Measurements from ENCODE around the gene TMCO4.
"Not testable (repeated sequence)": the region's sequence is repeated elsewhere in the genome, so short reads cannot be mapped to it uniquely, and the experiment has no call there.

TMCO4 gene

DNA sequence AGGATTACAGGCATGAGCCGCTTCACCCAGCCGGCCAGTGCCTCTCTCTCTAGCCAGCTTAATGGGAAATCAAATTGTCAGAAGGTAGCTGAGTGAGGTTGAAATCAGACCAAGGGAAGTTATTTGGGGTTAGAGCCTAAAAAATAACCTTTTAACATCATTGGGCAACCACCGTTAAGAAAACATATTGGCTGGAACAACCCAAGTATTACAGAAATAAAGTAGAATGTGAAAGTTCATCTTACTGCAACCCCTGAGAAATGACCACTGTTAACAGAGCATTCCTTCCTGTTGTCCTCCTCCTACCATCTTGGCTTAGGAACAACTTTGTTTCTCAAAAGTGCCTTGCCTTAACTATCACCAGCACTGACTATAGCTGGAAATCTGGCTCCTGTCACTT, 18.6 kb upstream of the TMCO4 start:
- TF ChIP-seq, protein P1, sequence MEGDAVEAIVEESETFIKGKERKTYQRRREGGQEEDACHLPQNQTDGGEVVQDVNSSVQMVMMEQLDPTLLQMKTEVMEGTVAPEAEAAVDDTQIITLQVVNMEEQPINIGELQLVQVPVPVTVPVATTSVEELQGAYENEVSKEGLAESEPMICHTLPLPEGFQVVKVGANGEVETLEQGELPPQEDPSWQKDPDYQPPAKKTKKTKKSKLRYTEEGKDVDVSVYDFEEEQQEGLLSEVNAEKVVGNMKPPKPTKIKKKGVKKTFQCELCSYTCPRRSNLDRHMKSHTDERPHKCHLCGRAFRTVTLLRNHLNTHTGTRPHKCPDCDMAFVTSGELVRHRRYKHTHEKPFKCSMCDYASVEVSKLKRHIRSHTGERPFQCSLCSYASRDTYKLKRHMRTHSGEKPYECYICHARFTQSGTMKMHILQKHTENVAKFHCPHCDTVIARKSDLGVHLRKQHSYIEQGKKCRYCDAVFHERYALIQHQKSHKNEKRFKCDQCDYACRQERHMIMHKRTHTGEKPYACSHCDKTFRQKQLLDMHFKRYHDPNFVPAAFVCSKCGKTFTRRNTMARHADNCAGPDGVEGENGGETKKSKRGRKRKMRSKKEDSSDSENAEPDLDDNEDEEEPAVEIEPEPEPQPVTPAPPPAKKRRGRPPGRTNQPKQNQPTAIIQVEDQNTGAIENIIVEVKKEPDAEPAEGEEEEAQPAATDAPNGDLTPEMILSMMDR (IDR thresholded peaks at IDR 0.05; ENCODE audit: low read depth, low read length): no peak
- DNase-seq (ENCODE audit: extremely low read depth, low read depth): no peak

DNA sequence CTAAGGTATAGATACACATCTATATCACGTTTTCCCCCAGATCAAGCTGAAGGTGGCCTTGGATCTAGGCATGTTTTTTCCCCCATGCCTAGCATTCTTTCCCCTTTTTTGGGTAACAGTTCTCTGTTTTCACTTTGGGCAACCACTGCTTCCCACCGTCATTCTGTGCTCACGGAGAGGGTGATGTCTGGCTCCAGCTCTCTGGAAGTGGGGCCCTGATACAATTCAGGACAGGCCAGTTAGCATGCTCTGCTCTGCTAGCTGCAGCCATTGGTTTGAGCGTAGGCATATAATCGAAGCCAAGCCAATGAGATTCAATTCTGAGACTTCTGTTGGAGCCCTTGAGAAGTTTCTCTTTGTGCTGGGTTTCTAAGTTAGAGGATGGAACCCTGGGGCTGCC, 17.4 kb upstream of the TMCO4 start:
- TF ChIP-seq, protein P1 (IDR thresholded peaks at IDR 0.05; ENCODE audit: low read depth, low read length): no peak
- no peak for DNase-seq (ENCODE audit: extremely low read depth, low read depth)

DNA sequence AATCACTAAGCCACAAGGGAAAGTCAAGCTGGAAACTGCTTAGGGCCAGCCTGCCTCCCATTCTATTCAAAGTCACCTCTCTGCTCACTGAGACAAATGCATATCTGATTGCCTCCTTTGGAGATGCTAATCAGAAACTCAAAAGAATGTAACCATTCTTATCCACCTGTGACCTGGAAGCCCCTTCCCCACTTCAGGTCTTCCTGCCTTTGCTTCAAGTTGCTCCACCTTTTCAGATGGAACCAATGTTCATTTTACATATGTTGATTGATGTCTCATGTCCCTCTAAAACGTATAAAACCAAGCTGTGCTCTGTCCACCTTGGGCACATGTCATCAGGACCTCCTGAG, 17.0 kb upstream of the TMCO4 start:
- not testable (repeated sequence) for DNase-seq (ENCODE audit: extremely low read depth, low read depth)

DNA sequence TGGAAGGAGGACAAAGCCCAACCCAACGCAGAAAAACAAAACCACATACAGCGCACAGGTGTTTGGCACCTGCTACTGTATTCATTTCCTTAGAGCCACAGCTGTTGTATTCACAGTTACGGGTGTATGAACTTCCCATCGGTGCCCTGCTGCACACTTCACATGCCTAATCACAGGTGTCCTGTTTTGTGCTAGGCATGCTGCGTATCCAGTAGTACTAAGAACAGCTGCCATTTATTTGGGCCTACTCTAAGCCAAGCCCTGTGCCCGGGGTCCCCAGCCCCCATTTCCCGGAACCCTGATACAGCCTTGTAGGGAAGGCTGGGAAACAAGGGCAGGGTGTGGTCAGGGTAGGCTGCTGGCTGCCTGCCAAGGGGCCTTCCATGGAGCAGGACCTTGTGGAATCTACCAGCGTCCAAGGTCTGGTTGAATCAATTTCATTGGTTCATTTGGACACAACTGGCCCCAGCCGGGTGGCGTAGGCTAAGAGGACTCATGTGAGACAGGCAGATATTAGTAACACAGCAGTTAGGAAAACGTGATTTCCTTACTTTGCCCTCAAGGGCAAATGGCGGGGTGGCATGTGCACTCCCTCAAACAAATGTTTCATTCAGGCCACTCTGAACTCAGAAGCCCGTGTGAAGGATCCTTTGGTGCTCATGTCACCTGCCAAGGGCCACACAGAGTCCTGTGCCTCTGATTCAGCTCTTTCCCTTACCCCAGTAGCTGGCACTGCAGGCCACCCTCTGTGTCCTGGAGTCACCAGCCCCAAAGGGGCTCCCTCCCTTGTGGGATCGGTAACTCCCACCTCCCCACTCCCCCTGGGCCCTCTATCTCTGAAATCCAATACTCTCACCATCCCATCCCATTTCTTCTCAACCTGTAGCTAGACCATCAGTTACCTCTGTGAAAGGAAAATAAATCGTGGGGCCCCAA, 16.4 kb upstream of the TMCO4 start:
- DNase-seq (ENCODE audit: extremely low read depth, low read depth): no peak
- TF ChIP-seq, protein P1 (IDR thresholded peaks at IDR 0.05; ENCODE audit: low read depth, low read length): no peak

DNA sequence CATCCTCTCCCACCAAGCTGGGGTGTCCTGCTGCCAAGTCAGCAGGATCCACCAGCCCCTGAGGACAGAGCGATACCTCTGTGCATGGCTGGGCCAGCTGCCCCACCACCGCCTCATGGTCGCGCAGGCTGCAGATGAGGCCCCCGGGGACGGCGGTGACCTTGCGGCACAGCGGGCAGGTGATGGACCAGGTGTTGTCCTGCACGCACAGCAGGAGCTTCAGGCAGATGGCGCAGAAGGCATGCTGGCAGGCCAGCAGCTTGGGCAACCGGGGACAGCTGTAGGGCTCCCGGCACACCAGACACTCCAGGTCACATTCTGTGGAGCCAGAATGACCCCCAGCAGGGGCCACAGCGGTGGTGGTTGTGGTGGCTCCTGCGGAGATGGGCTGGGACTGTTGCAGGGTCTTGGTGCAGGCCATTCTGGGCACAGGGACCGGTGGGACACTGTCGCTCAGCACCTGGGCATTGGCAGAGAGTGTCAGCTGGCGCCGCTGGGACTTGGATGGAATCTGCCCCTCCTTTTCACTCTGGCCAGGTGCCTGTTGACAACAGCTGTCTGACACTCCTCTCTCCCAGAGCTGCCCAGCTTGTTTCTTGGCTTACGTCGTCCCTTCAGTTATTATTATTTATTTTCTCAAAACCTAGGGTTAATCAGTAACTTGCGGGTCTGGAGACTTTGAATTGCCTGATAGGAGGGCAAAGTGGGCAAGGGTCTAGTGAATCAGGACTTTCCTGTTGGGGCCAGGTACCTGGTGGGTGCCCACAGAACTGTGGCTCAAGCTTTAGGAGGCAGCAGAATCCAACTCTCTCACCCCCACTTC, 15.2 kb upstream of the TMCO4 start, which contains the start of gene RNF186:
RNF186 (minus strand) TSS at position 603 of the 823 bp plus-strand sequence; CDS start at position 421, 182 bp downstream.
- TF ChIP-seq, protein P1 (IDR thresholded peaks at IDR 0.05; ENCODE audit: low read depth, low read length): no peak
- no peak for DNase-seq (ENCODE audit: extremely low read depth, low read depth)

DNA sequence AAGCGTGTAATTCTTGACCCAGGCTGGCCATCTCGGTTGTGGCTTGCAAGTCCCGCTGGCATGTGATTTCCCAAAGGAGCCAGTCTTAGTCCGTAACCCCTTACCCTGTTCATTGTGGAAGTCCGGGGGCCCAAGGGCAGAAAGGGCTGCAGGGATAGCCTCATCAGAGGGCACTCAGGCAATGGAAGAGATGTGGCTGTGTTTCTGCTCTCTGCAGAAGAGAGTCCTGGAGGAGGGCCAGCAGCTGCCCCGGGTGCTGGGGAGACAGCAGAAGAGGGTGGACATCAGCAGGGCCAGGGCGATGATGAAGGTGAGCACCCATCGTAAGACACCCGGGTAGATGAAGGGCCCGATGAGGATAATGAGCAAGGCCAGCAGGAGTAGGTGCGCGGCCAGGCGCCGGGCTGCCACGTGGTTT, 14.5 kb upstream of the TMCO4 start:
- TF ChIP-seq, protein P1 (IDR thresholded peaks at IDR 0.05; ENCODE audit: low read depth, low read length): no peak
- no peak for DNase-seq (ENCODE audit: extremely low read depth, low read depth)

DNA sequence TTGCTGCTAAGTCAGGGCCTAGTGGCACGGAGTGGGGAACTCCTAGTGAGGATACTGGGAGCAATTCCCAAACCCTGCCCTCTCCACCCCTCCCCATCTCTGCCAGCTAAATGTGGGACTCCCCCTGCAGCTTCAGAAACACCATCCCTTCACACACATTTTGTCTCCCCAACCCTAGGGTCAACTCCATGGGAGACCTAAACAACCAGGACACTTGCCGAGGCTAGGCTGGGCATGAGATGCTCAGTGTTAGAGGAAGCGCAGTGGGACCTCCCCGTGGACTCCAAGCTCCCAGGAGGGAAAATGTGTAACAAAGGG, 13.9 kb upstream of the TMCO4 start:
- TF ChIP-seq, protein P1 (IDR thresholded peaks at IDR 0.05; ENCODE audit: low read depth, low read length): no peak
- no peak for DNase-seq (ENCODE audit: extremely low read depth, low read depth)
